HG03521 (cell line): ENCODE data around the gene EIF5.

Experiments
- ATAC-seq: cut with Tn5 transposase; IDR thresholded peaks from one replicate; pipeline ENCODE4 v1.9.1; 2021; ENCODE audit warnings: mild to moderate bottlenecking, moderate library complexity; ENCODE audit not compliant: unreplicated experiment

EIF5 gene

DNA sequence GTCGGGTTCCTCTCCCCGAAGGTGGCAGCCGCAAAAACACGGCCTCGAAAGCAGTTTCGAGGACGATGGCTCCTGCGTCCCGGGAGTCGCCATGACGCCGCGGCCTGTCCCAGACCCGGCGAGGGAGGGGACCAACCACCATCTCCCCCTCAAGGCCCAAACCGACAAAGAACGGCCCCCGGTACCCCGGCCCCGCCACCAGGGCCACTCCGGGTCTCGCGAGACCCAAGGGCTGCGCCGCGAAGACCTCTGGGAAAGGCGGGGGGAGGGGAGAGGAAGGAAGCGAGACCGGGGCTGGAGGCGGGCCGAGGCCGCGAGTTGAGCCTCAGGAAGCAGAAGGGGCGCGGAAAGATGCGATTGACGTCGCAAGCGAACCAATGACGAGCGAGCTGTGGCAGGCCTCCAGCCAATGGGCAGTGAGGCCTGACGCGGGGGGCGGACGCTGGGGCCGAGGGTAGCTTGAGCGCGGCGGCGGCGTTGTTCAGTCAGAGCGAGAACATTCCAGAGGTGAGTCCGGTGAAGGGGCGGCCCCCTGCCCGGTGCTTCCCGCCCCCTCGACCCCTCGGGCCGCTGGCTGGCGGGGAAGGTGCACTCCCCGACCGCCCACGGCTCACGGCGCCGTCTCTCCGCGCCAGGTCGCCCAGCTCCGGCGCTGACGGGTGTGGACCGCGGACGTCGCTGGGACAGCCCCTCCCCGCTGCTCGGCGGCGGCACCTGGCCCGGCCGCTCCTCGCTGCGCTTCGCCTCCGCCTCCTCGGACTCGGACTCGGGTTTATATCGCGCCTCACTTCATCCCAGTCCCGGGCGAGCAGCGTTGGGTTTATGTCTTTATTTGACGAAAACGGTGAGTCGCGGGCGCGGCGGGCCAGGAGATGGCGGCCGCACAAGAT, at the start of gene EIF5:
EIF5 (plus strand) TSS at position 484 of the 890 bp plus-strand sequence. CDS start 1,624 bp downstream, outside the sequence.
- ATAC-seq, result peak; percentile 89

DNA sequence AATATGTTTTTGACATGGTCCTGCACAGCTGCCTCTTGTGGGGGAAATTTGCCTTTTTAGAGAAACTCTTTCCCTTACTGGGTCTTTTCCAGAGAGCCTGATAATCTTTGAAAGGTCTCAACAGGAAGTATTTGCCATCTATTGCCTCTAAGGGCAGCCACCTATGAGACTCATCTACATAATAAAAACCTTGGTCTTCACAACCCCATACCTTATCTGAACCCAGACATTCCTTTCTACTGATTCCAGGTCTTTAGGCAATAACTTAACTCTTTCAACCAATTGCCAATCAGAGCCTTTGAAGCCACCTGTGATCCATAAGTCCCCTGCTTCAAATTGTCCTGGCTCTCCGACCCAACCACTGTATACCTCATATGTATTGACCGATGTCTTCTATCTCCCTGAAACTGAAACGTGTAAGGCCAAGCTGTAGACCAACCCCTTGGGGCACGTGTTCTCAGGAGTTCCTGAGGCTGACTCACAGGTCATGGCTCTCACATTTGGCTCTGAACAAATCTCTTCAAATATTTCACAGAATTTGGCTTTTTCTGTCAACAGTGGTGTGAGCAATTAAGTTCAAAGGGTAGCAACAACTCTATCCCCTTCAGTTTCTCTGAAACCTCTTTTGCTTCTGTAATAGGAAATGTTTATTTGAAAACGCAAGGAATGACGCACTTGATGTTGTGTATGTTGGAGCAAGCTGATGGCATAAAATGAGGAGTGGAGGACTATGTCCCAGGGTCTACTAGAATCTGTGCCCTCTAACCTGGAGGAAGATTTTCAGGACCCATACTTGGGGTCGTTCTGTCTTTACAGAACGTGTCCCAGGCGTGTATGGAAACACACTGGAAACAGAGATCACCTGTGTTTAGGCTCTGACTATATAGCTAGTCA, 49.2 kb upstream of the EIF5 start:
- no peak for ATAC-seq

DNA sequence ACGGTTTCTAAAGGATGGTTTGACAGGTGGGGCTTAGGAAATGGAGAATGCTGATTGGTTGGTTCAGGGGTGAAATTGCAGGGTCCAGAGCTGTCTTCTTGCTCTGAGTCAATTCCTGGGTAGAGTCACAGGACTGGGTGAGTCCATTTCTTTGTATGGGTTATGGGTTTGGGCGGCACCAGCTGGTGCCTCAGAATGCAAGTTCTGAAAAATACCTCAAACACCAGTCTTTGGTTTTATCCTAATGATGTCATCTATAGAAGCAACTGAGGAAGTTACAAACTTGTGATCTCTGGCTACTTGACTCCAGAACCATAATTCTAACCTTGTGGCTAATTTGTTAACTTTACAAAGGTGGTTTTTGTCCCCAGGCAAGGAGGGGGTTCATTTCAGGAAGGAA, 47.6 kb upstream of the EIF5 start:
- ATAC-seq, result no peak

DNA sequence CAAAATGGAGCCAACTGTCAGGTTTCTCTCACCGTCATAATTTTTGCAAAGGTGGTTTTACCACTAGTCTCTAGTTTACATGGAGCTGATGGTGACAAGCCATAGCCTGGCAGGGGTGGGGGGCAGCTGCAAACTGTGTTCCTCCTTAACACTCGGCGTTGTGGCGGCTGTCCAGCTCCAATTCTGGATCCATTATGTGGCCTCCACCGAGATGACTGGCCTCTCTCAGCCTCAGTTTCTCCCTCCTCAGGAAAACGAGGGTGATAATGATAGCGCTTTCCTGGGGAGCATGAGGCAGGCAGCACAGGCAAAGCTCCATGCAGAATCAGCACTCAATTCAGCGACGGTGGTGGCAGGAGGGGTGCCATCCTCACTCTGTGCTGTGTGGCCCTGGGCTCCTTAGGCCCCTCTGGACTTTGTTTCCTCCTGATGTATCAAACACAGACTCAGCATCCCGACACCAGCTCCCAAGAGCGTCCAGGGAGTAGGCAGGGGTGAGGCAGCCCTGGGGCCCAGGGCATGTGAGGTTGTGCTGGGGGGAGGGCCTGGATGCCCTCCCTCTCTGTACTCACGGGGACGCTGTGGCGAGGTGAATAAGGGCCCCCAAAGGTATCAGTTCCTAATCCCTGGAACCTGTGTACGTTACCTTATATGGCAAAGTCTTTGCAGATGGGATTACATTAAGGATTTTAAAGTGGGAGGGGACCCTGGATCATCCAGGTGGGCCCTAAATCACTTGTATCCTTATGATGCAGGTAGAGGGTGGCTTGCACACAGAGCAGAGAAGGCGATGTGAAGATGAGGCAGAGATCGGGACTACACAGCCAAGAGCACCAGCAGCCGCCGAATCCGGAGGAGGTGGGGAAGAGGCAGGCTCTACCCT, 46.8 kb upstream of the EIF5 start:
- no peak for ATAC-seq

DNA sequence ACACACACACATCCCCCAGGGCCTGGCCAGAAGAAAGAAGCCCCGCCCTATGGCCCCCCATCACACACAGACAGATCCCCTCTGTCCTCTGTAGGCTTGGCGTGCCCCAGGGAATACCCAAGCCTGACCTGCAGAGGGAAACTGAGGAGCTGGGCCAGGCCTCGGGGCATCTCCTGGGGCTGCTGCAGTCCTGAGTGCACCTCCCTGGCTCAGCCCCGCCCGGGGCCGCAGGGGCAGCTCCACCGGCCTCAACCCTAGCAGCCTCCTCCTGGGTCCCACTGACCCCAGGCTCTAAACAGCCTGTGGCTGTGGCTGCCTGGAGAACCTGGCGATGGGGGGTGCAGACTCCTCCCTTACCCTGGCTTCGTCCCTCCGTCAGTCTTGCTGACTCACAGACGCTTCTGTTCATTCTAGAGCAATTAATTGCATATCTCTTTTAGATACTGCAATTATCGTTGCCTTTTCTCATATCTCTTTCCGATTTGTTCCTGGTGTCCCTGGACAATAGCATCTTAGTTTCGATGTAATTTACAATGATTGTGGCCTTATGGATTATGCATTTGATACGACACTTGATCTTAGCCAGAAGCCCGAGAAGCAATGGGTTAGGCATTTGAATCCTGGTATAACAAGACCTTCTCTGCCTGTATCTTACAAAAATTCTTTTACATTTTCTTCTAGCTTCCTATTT, 45.8 kb upstream of the EIF5 start:
- no peak for ATAC-seq

DNA sequence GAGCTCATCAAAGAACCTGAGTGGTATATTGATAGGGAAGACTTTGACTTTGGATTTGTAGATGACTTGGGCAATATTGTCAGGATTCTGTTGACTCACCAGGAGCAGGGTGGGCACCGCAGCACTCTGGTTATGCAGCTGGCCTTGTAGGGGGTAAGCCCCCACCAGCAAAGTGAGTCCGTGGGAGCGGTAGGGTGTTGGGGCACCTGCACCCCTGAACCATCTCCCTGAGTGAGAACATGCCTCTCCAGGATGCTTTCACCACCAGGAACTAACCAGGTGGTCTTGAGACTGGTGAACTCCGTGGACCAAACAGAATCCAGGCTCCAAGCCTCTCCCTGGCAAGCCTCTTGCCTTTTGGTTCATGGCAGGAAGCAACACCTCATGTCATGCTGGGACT, 44.0 kb upstream of the EIF5 start:
- ATAC-seq, result no peak

DNA sequence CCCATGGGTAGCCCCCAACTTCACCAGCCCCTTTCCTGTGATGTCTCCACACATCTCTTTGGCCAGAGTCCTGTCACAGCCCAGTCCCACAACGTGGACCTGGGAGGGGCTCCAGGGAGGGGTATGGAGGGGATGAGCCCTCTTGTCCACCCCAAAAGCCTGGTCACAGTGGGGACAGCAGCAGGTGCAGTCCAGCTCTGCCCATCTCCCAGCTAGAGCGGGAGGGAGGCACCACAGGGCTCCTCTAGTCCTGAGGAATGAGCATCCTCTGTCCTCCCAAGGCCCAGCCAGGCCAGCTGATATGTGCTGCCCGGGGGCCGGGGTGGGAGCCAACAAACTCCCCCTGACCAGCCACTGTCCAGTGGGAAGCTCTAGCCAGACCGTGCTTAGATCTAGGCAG, 43.5 kb upstream of the EIF5 start:
- ATAC-seq, result no peak

DNA sequence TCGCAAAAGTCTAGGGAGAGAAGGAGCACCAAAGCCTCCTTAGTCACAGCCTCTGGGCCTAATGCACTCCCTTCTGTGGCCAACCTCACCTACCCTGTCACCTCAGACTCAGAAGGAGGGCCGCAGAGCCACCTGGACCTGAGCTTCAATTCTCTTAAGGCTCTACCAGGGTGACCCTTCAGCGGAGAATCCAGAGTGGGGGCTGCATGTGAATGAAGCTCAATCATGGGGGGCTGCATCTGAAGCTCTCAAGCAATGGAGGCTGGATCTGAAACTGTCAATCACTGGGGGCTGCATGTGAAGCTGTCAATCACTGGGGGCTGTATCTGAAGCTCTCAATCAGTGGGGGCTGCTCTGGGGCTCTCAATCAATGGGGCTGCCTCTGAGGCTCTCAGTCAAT, 43.1 kb upstream of the EIF5 start:
- ATAC-seq, result no peak

DNA sequence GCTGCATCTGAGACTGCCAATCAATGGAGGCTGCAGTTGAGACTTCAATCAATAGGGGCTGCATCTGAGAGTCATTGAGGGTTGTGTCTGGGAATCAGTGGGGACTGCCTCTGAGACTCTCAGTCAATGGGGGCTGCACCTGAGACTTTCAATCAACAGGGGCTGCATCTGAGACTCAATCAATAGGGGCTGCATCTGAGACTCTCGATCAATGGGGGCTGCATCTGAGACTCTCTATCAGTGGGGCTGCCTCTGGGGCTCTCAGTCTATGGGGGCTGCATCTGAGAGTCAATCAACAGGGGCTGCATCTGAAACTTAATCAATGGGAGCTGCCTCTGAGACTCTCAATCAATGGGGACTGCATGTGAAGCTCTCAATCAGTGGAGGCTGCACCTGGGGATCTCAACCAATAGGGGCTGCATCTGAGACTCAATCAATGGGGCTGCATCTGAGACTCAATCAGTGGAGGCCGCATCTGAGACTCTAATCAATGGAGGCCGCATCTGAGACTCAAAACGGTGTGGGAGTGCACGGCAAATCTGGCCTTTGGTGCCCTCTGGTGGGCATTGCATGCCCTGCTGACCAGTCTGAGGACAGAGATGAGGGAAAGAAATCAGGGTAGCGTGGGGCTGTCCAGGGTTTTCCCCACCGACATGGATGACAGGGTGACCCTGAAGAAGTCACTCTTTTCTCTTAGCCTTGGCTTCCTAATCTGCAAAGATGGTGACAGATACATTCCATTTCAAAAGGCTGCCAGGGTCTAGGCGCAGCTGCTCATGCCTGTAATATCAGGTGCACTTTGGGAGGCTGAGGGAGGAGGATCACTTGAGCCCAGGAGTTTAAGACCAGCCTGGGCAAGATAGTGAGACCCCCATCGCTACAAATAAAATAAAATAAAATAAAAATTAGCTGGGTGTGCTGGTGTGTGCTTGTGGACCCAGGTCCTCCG, 41.3 kb upstream of the EIF5 start:
- no peak for ATAC-seq

DNA sequence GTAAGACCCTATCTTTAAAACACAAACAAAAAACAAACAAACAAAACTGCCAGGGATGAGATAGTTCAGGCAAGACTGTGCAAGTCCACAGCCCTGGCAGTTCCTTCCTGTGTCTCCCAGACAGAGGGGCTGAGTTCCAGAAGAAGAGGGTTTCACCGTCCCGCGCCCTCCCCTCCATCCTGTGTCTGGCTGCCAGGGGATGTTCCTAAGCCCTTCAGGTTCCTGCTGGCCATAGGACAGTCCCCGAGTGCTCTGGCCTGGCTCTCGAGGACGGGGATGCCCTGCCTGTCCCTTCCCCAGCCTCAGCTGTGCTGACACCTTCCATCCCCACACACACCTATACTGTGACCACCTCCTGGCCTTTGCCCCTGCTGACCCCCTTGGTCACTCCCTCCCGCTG, 40.6 kb upstream of the EIF5 start:
- ATAC-seq, result no peak

DNA sequence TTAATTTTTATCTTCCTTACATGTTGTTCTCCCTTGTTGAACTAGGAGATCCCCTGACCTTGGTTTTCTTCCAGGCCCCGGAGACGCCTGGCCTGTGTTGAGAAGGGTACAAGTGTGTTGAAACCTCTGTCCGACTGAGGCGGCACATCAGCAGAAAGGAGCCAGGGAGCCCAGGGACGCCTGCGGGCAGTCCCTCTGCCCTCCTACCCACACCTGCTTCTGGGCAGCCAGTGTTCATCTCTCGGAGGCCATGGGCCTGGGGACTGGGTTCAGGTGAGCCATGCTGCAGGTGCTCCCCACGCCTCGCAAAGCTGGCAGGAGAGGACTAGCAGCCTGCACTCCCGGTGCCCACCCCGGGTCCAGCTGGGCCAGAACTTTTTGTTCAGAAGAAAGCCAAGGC, 39.9 kb upstream of the EIF5 start:
- no peak for ATAC-seq

DNA sequence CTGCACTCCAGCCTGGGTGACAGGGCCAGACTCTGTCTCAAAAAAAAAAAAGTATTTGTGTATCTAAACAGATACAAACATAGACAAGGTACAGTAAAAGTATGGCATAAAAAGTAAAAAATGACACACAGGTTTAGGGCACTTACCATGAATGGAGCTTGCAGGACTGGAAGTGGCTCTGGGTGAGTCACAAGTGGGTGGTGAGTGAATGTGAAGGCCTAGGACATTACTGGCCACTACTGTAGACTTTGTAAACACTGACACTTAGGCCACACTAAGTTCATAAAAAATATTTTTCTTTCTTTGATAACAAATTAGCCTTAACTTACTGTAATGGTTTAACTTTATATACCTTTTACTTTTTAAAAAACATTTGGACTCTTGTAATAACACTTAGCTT, 38.0 kb upstream of the EIF5 start:
- no peak for ATAC-seq

DNA sequence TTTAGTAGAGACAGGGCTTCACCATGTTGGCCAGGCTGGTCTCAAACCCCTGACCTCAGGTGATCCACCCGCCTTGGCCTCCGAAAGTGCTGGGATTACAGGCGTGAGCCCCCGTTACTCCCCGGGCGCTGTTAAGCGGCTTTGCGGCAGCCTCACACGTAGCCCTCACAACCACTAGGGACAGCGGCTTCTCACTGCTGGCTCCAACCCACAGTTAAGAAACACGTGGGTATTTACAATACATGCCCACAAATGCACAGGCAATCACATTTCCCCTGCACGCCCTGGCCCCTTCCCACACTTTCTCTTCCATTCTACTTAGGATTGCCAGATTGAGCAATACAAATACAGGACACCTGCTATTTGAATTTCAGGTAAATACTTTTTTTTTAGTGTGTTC, 37.0 kb upstream of the EIF5 start:
- no peak for ATAC-seq

DNA sequence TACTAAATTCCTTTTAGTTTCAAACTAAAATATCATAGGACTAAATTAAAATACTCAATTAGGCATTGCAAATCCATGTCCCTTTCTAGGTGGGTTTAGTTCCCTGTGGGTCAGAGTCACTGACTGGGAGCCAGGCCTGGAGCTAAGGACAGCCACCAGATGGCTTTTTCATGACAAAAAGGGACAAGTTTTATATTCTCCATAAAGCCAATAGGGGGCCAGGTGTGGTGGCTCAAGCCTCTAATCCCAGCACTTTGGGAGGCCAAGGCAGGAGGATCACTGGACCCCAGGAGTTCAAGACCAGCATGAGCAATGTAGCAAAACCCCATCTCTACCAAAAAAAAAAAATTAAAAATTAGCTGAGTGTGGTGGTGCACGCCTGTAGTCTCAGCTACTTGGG, 35.4 kb upstream of the EIF5 start:
- ATAC-seq, result no peak

DNA sequence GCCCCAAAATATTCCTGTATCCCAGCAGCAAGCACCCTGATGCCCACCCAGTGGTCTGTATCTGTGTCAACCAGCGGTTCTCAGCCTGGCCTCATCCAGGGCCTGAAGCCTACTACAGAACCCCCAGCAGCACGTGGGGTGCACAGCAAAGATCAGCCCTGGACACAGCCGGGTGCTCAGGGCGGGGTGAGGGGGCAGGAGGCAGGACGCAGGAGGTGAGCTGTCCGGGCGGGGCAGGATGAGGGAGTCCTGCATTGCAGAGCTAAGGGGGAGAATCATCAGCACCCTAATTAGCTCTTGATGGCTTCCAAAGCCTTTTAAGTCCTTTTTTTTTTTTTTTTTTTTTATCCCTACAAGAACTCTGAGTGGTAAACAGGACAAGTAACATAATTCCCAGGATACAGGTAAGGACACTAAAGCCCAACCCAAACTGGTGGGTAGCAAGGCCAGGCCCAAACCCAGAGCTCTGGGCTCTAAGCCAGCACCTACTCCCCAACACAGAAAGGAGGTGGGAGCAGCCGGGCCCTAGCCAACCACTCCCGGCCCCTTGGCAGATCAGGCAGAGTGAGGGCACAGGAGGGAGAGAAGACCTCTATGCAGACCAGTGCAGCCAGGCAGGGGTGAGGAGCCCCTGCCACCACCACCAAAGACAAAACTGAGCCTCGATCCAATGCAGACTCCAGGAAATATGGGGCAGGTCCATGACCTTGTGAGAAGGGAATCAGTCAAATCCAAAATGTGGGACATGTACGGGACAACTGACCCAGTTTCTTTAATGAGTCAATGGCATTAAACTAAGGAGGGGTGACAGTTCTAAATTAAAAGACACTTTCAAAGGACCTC, 32.3 kb upstream of the EIF5 start:
- ATAC-seq, result no peak

DNA sequence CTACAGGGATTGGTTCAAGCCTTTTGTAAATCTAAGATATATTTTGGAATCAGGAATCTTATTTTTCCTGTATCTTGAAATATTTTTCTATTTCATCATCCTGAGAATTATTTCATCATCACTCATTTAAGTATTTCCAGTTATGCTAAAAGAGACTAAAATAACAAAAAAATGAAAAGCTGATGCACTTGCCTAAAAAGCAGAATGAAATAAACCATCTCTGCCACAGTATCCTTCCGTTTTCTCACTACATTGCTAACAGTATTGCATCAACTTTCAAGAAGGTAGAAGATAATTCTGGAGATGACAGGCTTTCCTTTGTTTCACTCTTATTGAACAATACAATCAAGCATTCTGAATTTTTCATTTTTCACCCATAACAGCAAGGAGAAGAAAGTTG, 31.1 kb upstream of the EIF5 start:
- ATAC-seq, result no peak

DNA sequence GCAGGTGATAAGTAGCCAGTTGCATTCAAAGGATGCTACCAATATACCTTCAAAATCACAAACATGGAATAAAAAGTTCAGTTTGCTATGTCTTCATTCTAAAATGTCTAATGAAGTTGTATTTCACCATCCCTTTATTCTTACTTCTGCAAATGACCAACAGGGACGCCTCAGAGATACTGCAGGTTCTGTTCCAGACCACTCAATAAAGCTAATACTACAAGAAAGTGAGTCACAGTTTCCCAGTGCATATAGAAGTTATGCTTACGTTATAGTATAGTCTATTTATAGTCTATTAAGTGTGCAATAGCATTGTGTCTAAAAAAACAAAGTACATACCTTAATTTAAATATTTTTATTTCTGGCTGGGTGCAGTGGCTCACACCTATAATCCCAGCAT, 29.3 kb upstream of the EIF5 start:
- no peak for ATAC-seq
